Measurements from ENCODE around the gene ADAMTSL4.

The ADAMTSL4 gene

DNA sequence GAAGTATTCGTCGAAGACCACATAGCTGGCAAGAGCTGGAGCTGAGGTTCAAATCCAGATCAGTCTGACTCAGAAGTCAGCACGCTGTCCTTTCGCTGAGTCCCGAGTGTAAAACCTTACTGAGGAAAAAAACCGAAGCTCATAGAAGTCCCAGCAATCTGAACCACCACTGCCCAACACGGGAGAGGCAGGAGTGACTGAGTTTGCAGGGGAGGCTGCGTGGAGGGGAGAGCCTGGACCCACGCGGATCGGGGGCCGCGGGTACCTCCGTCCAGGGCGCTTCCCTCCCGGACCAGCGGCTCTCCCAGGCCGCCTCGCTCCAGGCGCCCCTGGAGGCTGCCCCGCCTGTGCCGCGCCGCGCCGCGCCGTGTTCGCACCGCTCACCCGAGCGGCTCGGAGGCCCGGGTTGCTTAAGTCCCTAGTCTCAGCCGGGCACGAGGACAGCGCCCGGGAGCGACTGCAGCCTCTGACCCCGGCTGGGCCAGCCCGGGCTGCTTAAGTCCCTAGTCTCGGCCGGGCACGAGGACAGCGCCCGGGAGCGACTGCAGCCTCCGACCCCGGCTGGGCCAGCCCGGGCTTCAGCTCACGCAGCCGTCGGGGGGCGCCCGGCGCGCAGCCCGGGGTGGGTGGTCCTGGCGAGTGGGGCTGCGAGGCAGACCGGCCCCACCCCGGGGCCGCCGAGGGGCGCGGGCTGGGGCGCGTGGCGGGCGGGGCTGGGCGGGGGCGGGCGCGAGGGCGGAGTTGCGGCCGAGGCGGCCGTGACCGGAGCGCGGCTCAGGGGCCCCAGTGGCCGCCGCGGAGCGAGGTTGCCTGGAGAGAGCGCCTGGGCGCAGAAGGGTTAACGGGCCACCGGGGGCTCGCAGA, at the start of gene ADAMTSL4:
Gene ADAMTSL4, plus strand, starts transcription at position 777 of the 864 bp plus-strand sequence. CDS start 2,881 bp downstream, outside the sequence.
- peak; percentile 69 for DNase-seq

DNA sequence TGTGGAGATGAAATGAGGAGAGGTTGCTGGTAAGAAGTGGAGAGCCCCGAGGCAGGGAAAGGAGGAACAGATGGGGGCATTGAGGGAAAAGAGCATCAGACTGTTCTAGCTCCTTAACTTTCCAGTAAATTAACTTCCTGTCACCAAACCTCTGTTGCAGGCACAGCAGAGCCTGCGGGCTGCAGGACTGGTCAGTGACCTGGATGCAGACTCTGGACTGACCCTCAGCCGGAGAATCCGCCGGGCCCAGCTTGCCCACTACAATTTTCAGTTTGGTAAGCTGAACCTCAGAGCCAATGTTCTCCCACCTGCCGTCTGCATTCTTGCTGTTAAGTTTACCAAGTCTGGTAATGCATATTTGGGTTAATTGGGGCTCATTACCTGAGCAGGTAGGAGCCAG, 43.8 kb upstream of the ADAMTSL4 start:
- DNase-seq = no peak

DNA sequence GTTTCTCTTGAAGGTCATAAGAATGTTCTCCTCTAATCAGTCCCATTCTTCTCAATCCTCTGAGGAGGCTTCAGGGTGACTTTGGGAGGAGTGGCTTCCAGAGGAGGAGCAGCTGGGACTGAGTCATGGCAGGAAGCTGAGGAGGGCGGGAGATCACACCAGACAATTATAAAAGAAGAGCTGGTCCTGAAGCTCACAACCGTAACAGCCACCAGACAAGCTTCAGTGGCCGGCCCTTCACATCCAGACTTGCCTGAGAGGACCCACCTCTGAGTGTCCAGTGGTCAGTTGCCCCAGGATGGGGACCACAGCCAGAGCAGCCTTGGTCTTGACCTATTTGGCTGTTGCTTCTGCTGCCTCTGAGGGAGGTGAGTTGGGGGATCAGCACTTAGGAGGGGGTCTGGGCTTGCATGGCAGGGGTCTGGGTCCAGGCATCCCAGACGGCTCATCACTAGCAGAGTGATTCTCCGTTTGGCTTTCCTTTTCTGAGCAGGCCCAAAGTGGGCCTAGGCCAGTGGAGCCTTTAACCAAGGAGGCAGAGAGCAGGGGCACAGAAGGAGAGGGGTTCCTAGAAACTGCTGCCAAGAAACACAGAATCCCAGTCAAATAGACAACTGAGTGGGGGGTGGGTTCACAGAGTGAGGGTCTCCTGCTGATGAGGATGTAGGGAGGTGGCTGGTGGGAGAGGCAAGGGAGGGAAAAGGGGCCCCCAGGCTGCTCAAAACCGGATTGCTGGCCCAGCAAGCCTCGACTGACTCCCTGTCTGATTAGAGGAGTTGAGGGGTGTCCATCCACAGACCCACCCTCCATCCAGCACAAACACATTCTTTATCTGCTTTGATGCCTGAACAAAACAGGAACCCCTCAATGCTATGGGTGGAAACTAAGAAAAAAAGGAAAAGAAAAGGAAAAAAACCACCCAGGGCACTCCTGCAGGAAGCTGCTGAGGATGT, 41.0 kb upstream of the ADAMTSL4 start, which contains the start of gene ECM1:
Gene ECM1, plus strand, starts transcription at position 198 of the 953 bp plus-strand sequence. Its CDS starts 101 bp downstream, at position 299.
- no peak for DNase-seq

- DNase-seq = no peak
Observed at GRCh38 chr1:150508982-150509381, 40.2 kb upstream of the ADAMTSL4 start.

- no peak for DNase-seq
Observed at GRCh38 chr1:150511551-150511950, 37.7 kb upstream of the ADAMTSL4 start.

GRCh38 chr1:150511985-150512660, 37.1 kb upstream of the ADAMTSL4 start:
- DNase-seq = no peak

DNA sequence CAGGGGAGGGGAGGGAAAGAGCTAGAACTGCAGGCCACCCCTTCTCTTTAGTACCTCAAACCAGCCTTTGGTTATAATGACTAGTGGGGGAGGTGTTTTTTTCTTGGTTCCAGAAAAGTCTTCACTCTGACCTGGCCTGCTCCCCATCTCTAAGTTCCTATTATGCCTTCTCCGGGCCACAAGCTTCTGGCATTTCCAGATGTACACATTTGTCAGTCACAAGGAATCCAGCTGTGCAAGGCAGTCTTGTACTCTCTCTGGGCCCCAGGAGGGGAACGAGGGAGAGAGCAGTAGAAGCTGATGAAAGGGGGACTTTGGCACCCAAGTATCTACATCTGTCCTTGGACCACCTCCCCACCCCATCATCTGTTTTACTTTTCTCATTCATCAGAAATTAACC, 36.4 kb upstream of the ADAMTSL4 start:
- DNase-seq = no peak

DNA sequence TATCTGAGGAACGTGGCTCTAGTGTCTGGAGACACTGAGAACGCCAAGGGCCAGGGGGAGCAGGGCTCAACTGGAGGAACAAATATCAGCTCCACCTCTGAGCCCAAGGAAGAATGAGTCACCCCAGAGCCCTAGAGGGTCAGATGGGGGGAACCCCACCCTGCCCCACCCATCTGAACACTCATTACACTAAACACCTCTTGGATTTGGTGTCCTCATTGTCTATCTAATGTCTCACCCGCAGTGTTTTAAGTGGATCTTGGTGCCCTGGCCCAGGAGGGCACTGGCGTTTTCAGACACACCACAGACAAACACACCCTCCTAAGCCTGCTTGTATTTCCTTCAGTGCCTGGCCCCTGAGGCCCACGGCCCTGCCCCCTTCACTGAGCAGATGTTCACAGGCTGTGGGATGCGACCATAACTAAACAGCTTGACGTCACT, 35.8 kb upstream of the ADAMTSL4 start:
- DNase-seq = no peak

- no peak for DNase-seq
Observed at GRCh38 chr1:150514260-150514659, 34.9 kb upstream of the ADAMTSL4 start.

DNA sequence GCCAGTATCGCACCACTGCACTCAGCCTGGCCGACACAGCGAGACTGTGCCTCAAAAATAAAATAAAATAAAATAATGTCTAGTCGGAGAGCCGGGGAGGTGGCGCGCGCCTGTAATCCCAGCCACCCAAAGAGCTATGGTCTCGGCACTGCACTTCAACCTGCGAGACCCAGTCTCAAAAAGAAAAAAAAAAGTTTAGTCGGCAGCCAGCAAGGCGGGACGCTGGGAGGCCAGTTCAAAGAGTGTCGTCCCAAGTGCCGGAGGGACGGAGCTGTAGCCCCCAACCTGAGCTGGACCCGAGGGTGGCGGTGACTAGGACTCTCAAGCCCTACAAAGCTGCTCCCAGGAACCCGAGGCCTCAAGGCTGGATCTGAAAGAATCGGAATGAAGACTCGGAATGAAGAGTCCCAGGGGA, 34.3 kb upstream of the ADAMTSL4 start:
- DNase-seq = no peak

GRCh38 chr1:150515328-150516049, 33.7 kb upstream of the ADAMTSL4 start, which contains the start of gene FALEC:
FALEC (plus strand) TSS chr1:150515752.
- DNase-seq = peak; percentile 93

DNA sequence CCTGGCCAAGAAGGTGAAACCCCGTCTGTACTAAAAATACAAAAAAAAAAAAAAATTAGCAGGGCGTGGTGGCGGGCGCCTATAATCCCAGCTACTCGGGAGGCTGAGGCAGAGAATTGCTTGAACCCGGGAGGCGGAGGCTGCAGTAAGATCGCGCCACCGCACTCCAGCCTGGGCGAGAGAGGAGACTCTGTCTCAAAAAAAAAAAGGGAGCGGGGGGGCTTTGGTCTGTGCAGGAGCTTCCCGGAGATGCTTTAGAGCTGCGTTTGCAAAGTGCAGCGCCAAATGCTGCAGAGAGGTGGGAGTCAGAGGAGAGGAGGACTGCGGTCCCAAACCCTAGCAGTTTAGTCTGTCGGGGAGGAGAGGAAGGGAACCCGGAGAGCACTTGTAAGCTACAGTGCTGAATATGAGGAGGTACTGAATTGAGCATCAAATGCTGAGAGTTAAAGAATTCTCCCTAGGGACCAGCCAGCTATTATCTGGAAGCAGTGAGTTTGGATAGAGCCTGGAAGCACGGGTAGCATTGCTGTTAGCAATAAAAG, 33.1 kb upstream of the ADAMTSL4 start:
- DNase-seq = peak; percentile 46

- no peak for DNase-seq
Observed at GRCh38 chr1:150516616-150517015, 32.6 kb upstream of the ADAMTSL4 start.

- no peak for DNase-seq
Observed at GRCh38 chr1:150521196-150521968, 27.8 kb upstream of the ADAMTSL4 start.

GRCh38 chr1:150525348-150525747, 23.9 kb upstream of the ADAMTSL4 start:
- DNase-seq = no peak

DNA sequence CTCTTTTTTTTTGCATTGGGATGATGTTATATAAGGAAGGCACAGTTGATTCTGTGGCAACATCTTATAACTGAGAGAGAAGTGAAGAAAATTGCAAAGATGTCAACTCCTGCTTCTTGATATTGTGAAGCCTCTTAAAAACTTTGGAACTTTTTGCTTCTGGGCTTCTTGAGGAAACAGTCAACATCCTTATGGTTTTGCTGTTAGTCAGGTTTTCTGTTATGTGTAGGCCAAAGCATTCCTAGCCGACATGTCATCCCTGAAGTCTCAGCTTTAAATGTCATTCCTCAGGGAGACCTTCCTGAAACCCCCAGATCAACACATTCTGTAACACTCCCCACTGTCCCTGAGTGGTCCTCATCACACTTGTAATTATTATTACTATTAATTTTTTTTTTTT, 21.0 kb upstream of the ADAMTSL4 start:
- DNase-seq = no peak

- no peak for DNase-seq
Observed at GRCh38 chr1:150529017-150529416, 20.2 kb upstream of the ADAMTSL4 start.

DNA sequence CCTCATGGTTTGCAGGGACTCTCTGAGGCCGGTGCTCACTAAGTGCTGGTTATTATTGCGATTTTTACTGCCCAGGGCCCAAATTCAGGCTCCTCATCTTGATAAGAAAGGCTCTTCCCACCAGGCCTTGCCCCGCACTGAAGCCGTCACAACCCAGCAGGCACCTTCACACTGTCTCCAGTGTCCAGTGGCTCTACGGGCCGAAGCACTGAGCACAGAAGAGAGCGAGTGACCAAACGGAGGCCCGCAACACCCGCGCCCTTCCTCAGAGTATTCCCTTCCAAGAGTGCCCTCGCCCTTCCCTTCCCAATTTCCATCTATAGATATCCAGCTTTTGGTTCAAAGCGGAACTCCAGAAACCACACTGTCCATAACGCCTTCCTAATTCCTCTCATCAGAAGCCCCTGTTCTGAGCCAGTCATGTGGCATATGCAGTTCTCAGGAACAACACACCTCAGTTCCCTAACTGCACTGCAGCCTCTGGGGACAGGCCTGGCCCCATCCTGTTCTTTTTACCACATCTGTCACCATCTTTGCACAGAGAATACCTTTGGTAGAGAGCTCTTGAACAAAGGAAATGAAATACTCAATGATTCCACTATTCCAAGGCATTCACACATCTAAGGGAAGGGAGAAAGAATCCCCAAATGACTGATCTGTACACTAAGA, 18.6 kb upstream of the ADAMTSL4 start:
- DNase-seq = no peak

GRCh38 chr1:150532860-150533259, 16.3 kb upstream of the ADAMTSL4 start:
- DNase-seq = no peak

GRCh38 chr1:150534002-150534401, 15.2 kb upstream of the ADAMTSL4 start:
- DNase-seq = no peak

All from stimulated activated CD8-positive, alpha-beta memory T cell treated with anti-CD3 and anti-CD28 coated beads, Interleukin-4, amount 100 ng/mL, for 48 hours (primary cell).